ENCODE data around the gene CYP27A1. TPM values are rescaled to one million over a fixed set of nuclear protein-coding genes. Genes with fewer than 3 reads are reported as not detected.
A peak's percentile ranks its signal among the peaks of the same experiment; 100 is the strongest.

CYP27A1 gene
- polyA plus RNA-seq, 2 of the 4 experiments (the other 2 are of a cell fraction), result 0.13 to 0.14 TPM

GRCh38 chr2:218816561-218817011 is 34.6 kb downstream of the CYP27A1 start:
- FAIRE-seq, result no peak
- H3K4me1 ChIP-seq, result no peaks in the 10 kb centered on the region
- ChIA-PET CTCF (interaction anchor here (0.9 to 2.2 kb wide), 4 partner anchors 13 to 36 kb away, joined by 3 to 7 read pairs (median 4); partner anchors contain the start of gene PRKAG3), POLR2A (no interaction called here)
- TF ChIP-seq JUNB (IDR thresholded peaks at IDR 0.05), result no peak
- TF ChIP-seq GATA3 (IDR thresholded peaks at IDR 0.05; ENCODE audit: borderline replicate concordance), result no peak
- no peak overlapping the region for H3K4me2 ChIP-seq
- no peak overlapping the region for H3K27ac ChIP-seq
- 38% methylated on average over 2 of the region's 2 CpGs for WGBS (ENCODE audit: missing lambda C conversion rate)
- DNase-seq (ENCODE audit: low read depth in 1 of 2, low spot score in 1 of 2), result no peak
- no peaks in the 10 kb centered on the region for H3K9me3 ChIP-seq
- no peak overlapping the region for H3K4me3 ChIP-seq
- ATAC-seq, result no peak

- FAIRE-seq (no peak), ATAC-seq (no peak), DNase-seq (ENCODE audit: low read depth in 1 of 2, low spot score in 1 of 2) (no peak)
- 73% methylated on average over 7 of the region's 7 CpGs for WGBS (ENCODE audit: missing lambda C conversion rate)
- Histone ChIP-seq H3K4me1 (no peaks in the 10 kb centered on the region), H3K27ac (no peak overlapping the region), H3K9me3 (no peaks in the 10 kb centered on the region), H3K4me2 (no peak overlapping the region), H3K4me3 (no peak overlapping the region)
- ChIA-PET CTCF (interaction anchor here (2.2 kb wide), 1 partner anchor 29 kb away, joined by 7 read pairs; no protein-coding TSS in a partner anchor), POLR2A (no interaction called here)
- TF ChIP-seq USF2 (IDR thresholded peaks at IDR 0.05) (no peak), MAZ (IDR thresholded peaks at IDR 0.05; ENCODE audit: borderline replicate concordance, low read depth, low read length) (no peak), BHLHE40 (IDR thresholded peaks at IDR 0.05; ENCODE audit: low read depth, low read length) (no peak), HOXB5 (CRISPR knock-in tag; IDR thresholded peaks at IDR 0.05) (no peak), ESRRA (IDR thresholded peaks at IDR 0.05; ENCODE audit: borderline replicate concordance, low read length) (no peak), CHD4 (IDR thresholded peaks at IDR 0.05; ENCODE audit: borderline replicate concordance) (no peak), MYC (IDR thresholded peaks at IDR 0.05; ENCODE audit: borderline replicate concordance, low read length) (no peak), CBX8 (IDR thresholded peaks at IDR 0.05) (no peak), NPAS2 (CRISPR knock-in tag; IDR thresholded peaks at IDR 0.05; ENCODE audit: borderline replicate concordance) (no peak), TFCP2L1 (CRISPR knock-in tag; IDR thresholded peaks at IDR 0.05) (no peak), EHMT2 (IDR thresholded peaks at IDR 0.05; ENCODE audit: low read depth) (no peak), KDM1A (IDR thresholded peaks at IDR 0.05; ENCODE audit: low read depth) (no peak), NFE2L2 (conservative IDR thresholded peaks at IDR 0.05; ENCODE audit: low read length) (no peak), POLR2AphosphoS2 (conservative IDR thresholded peaks at IDR 0.05; ENCODE audit: low read length) (no peak)
Observed at GRCh38 chr2:218819093-218819492, 37.1 kb downstream of the CYP27A1 start.

GRCh38 chr2:218820746-218821369 is 38.9 kb downstream of the CYP27A1 start:
- Histone ChIP-seq H3K27ac (no peak overlapping the region), H3K4me1 (no peaks in the 10 kb centered on the region), H3K9me3 (no peaks in the 10 kb centered on the region), H3K4me3 (no peak overlapping the region), H3K4me2 (no peak overlapping the region)
- no peak for FAIRE-seq
- DNase-seq (ENCODE audit: low read depth in 1 of 2, low spot score in 1 of 2), result no peak
- 73% methylated on average over 15 of the region's 15 CpGs for WGBS (ENCODE audit: missing lambda C conversion rate)
- CTCF ChIA-PET, result interaction anchor here (0.8 to 2.3 kb wide), 3 partner anchors 27 to 48 kb away, joined by 3 to 6 read pairs (median 4); no protein-coding TSS in a partner anchor
- no peak for TF ChIP-seq MAFK (IDR thresholded peaks at IDR 0.05; ENCODE audit: partially characterized antibody)
- no peak for TF ChIP-seq KDM5A (IDR thresholded peaks at IDR 0.05)
- TF ChIP-seq HEYL (CRISPR knock-in tag; IDR thresholded peaks at IDR 0.05), result no peak
- TF ChIP-seq JUNB (IDR thresholded peaks at IDR 0.05), result no peak
- TF ChIP-seq MAZ (IDR thresholded peaks at IDR 0.05; ENCODE audit: borderline replicate concordance, low read depth, low read length), result no peak
- TF ChIP-seq MYC (IDR thresholded peaks at IDR 0.05; ENCODE audit: borderline replicate concordance, low read length), result no peak
- no peak for TF ChIP-seq HDAC2 (IDR thresholded peaks at IDR 0.05)
- TF ChIP-seq PHF8 (IDR thresholded peaks at IDR 0.05; ENCODE audit: borderline replicate concordance, low read depth), result no peak
- TF ChIP-seq MAX (IDR thresholded peaks at IDR 0.05), result no peak
- no peak for TF ChIP-seq TFCP2L1 (CRISPR knock-in tag; IDR thresholded peaks at IDR 0.05)
- TF ChIP-seq CBX2 (IDR thresholded peaks at IDR 0.05; ENCODE audit: borderline replicate concordance, low read depth), result no peak
- TF ChIP-seq FOSB (CRISPR knock-in tag; IDR thresholded peaks at IDR 0.05), result no peak
- no peak for TF ChIP-seq HOXA7 (CRISPR knock-in tag; IDR thresholded peaks at IDR 0.05)
- TF ChIP-seq ELK1 (IDR thresholded peaks at IDR 0.05; ENCODE audit: low read depth, low read length), result no peak
- no peak for TF ChIP-seq NPAS2 (CRISPR knock-in tag; IDR thresholded peaks at IDR 0.05; ENCODE audit: borderline replicate concordance)
- TF ChIP-seq GATA3 (IDR thresholded peaks at IDR 0.05; ENCODE audit: borderline replicate concordance), result no peak
- no peak for TF ChIP-seq RARB (CRISPR knock-in tag; IDR thresholded peaks at IDR 0.05)
- no peak for TF ChIP-seq TP53 (CRISPR knock-in tag; IDR thresholded peaks at IDR 0.05)
- TF ChIP-seq BHLHE40 (IDR thresholded peaks at IDR 0.05; ENCODE audit: low read depth, low read length), result no peak
- ATAC-seq, result peak in 1 of 2 experiments; percentile 17; a peak in 1 of 6 replicates
- POLR2A ChIA-PET, result no interaction called here
